Effector memory CD4-positive, alpha-beta T cell (primary cell): ENCODE data around the gene CTNNA2.

Source experiments
- DNase-seq, 3 donors: peaks; one replicate each; pipeline ENCODE4 v3.0.0-alpha.2; 2020
- H3K27ac ChIP-seq: 2 replicates; pipeline ENCODE4 v1.7.0; 2013; ENCODE audit warnings: mild to moderate bottlenecking, low read length, moderate library complexity; ENCODE audit not compliant: insufficient read depth, poor library complexity, severe bottlenecking
- H3K27me3 ChIP-seq: replicated peaks from 2 replicates; pipeline ENCODE4 v1.7.0; 2013; ENCODE audit warnings: mild to moderate bottlenecking, low read length; ENCODE audit not compliant: insufficient read depth, control insufficient read depth, poor library complexity, severe bottlenecking
- H3K36me3 ChIP-seq: 2 replicates; pipeline ENCODE4 v1.7.0; 2013; ENCODE audit warnings: mild to moderate bottlenecking, low read length, moderate library complexity; ENCODE audit not compliant: control insufficient read depth, insufficient read depth
- H3K4me1 ChIP-seq: 2 replicates; pipeline ENCODE4 v1.7.0; 2013; ENCODE audit warnings: low read length, mild to moderate bottlenecking; ENCODE audit not compliant: control insufficient read depth, insufficient read depth, poor library complexity, severe bottlenecking
- H3K4me3 ChIP-seq: 2 replicates; pipeline ENCODE4 v1.7.0; 2013; ENCODE audit warnings: low read length, low read depth, mild to moderate bottlenecking; ENCODE audit not compliant: insufficient read depth, poor library complexity, severe bottlenecking
- H3K9me3 ChIP-seq: 2 replicates; pipeline ENCODE4 v1.7.0; 2013; ENCODE audit warnings: mild to moderate bottlenecking, low read length, moderate library complexity; ENCODE audit not compliant: control insufficient read depth

CTNNA2 gene

DNA sequence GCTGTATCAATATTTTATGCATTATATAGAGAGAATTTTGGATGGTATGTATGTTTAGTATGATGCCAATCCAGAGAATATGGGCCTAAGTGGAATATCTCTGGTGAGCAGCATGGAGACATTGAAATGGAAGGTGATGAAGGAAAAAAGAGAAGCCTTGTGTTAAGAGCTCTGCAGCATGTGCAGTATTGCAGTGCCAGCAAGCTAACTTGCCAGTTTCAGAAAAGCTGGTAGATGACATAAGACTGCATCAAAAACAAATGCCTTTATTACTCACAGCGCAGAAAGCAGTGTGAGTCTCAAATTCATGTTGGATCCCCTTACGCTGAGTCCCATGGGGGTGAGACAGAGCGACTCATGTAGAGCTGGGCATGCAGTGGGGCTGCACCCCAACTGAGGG lies 280.2 kb downstream of the CTNNA2 start:
- no peak for DNase-seq
- no peaks in the 10 kb centered on the region for H3K36me3 ChIP-seq
- no peaks in the 10 kb centered on the region for H3K4me1 ChIP-seq
- H3K4me3 ChIP-seq = no peak overlapping the region
- no peaks in the 10 kb centered on the region for H3K9me3 ChIP-seq
- H3K27ac ChIP-seq = no peak overlapping the region
- no peaks in the 10 kb centered on the region for H3K27me3 ChIP-seq

DNA sequence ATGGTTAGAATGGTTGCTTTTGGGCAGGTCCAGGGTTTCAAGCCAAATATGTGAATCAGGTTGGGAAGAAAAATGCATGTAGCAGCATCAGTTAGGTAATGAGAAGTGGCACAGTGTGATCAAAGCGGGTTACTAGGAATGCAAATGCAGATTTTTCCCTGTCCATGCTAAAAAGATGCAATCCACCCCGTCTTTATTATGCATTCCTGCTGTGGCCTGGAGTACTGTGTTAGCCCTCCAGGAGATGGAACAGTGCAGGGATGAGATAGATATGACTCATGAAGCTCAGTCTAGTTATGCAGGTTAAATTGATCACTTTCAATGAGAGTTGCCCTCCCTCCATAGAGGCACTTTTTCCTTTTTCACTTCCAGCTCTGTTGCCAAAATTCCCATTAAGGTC lies 283.8 kb downstream of the CTNNA2 start:
- H3K4me1 ChIP-seq = no peaks in the 10 kb centered on the region
- H3K4me3 ChIP-seq = no peak overlapping the region
- H3K27me3 ChIP-seq = no peaks in the 10 kb centered on the region
- H3K27ac ChIP-seq = no peak overlapping the region
- DNase-seq = no peak
- H3K9me3 ChIP-seq = peaks cover 3% of the 10 kb centered on the region
- H3K36me3 ChIP-seq = no peaks in the 10 kb centered on the region

DNA sequence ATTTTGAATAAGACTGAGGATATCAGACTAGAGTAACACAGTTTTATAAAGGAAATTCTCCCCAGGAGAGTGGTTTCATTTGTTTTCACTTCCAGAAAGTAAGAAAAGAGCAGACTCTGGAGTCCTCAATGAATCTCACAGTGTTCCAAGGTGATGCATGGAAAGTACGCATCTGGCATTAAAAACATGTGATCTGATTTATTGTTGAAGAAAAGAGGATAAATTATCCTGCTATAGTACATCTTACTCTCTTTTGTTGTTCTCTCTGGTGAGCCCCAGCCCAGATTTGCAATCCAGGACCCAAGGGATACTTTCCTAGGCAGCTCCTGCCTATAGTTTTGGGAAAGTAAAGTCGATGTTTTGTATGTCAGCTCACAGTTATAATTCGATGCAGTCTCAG lies 285.9 kb downstream of the CTNNA2 start:
- DNase-seq = no peak
- no peak overlapping the region for H3K4me3 ChIP-seq
- no peak overlapping the region for H3K27ac ChIP-seq
- H3K27me3 ChIP-seq = no peaks in the 10 kb centered on the region
- H3K9me3 ChIP-seq = peaks cover 3% of the 10 kb centered on the region
- no peaks in the 10 kb centered on the region for H3K36me3 ChIP-seq
- H3K4me1 ChIP-seq = no peaks in the 10 kb centered on the region

DNA sequence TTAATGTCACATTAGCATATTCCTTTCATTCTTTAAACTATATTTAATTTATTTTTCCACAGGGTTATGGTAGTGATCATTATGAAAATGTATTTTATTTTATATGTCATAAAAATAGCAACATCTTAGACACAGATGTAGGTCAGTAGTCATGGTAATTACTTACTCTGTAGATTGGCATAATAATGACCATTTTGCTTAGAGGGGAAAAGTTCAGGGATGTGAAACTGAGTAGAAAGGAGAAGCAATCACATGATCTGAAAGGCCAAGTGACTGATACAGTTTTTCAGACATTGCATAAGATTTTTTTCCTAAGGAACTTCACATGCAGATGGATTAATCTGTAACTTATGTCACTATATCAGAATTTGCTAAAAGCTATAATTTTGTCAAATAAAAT lies 286.9 kb downstream of the CTNNA2 start:
- no peak for DNase-seq
- H3K9me3 ChIP-seq = peaks cover 3% of the 10 kb centered on the region
- H3K4me1 ChIP-seq = no peaks in the 10 kb centered on the region
- no peaks in the 10 kb centered on the region for H3K36me3 ChIP-seq
- H3K4me3 ChIP-seq = no peak overlapping the region
- H3K27me3 ChIP-seq = no peaks in the 10 kb centered on the region
- no peak overlapping the region for H3K27ac ChIP-seq

DNA sequence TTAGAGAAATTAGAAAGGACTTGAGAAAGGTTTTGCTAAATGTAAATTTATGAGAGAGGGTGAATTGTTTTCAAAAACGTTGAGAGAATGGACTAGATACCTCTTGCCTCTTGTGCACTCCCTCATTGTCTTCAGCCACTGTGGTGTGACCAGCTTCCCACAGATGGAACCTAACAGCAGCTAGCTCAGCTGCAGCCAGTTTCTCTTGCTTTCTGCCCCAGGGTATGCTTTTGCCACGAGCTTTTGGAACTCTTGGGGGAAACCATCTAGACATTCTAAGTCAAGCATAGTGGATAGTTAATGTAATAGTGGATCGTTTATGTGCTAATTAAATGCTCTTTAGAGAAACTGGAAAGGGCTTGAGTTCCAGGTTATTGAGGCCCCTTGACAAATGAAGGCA lies 288.2 kb downstream of the CTNNA2 start:
- DNase-seq = no peak
- H3K9me3 ChIP-seq = peaks cover 3% of the 10 kb centered on the region

GRCh38 chr2:79817288-79817687 lies 304.4 kb downstream of the CTNNA2 start:
- no peak for DNase-seq
- Histone ChIP-seq H3K27ac (no peak overlapping the region), H3K4me1 (no peaks in the 10 kb centered on the region), H3K4me3 (no peak overlapping the region), H3K9me3 (no peaks in the 10 kb centered on the region), H3K27me3 (no peaks in the 10 kb centered on the region), H3K36me3 (no peaks in the 10 kb centered on the region)

More for the DNA sequence above, 288.2 kb downstream of the CTNNA2 start:
- no peaks in the 10 kb centered on the region for H3K4me1 ChIP-seq
- no peak overlapping the region for H3K27ac ChIP-seq
- no peak overlapping the region for H3K4me3 ChIP-seq
- H3K27me3 ChIP-seq = no peaks in the 10 kb centered on the region
- H3K36me3 ChIP-seq = no peaks in the 10 kb centered on the region

GRCh38 chr2:79820281-79820680 lies 307.4 kb downstream of the CTNNA2 start:
- H3K27ac ChIP-seq = no peak overlapping the region
- H3K36me3 ChIP-seq = no peaks in the 10 kb centered on the region
- H3K4me3 ChIP-seq = no peak overlapping the region
- no peaks in the 10 kb centered on the region for H3K4me1 ChIP-seq
- H3K27me3 ChIP-seq = no peaks in the 10 kb centered on the region
- H3K9me3 ChIP-seq = no peaks in the 10 kb centered on the region
- DNase-seq = no peak

DNA sequence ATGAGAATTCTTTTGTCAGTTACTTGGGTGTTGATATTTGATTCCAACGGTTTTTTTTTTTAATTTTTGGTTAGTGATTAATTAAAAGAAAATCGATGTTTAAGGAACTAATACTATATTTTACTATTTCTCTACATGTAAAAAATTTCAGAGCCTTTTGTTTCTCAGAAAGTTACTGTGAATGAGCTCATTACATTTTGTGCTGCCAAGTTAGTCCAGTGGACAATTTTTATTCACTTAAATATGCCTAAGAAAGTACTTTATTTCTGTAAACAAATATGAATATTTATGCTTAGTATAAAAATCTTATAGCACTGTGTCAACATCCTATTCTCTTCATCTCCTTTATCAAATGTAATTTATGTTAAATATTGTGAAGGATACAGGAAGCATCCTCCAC lies 309.3 kb downstream of the CTNNA2 start:
- H3K9me3 ChIP-seq = no peaks in the 10 kb centered on the region
- H3K27ac ChIP-seq = no peak overlapping the region
- no peak overlapping the region for H3K4me3 ChIP-seq
- no peaks in the 10 kb centered on the region for H3K36me3 ChIP-seq
- no peaks in the 10 kb centered on the region for H3K27me3 ChIP-seq
- DNase-seq = no peak
- H3K4me1 ChIP-seq = no peaks in the 10 kb centered on the region

DNA sequence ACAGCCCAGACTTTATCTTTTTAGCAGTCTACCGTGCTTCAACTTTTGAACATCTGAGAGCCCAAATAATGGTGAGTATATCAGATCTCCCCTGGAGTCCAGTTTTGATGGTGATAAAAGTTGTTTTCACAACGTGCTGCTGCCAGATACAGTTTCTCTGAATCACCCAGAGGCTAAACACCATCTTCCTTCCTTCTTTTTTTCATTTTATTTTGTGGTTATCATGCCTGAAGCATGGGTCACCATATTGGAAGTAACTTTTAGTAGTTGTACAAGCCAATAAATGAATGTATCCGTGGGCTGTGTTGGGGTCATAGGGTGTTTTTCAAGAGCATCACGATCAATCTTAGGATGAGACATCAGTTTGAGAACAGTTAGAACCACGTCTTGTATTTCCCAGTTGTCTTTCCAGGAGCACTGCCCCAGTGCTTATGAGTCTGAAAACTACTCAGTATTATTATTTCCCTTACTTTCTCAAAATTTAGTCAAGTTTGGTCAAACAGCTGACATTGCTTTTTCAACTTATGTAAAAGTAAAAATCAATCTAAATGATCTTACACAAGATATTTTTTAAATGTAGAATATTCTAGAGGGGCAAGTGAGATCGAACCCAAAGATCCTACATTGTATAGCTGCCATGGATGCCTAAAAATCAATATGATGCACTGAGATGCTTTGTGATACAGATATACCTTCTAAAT lies 311.4 kb downstream of the CTNNA2 start:
- no peaks in the 10 kb centered on the region for H3K4me1 ChIP-seq
- no peak for DNase-seq
- H3K4me3 ChIP-seq = no peak overlapping the region
- no peaks in the 10 kb centered on the region for H3K27me3 ChIP-seq
- no peaks in the 10 kb centered on the region for H3K9me3 ChIP-seq
- no peaks in the 10 kb centered on the region for H3K36me3 ChIP-seq
- H3K27ac ChIP-seq = no peak overlapping the region

- H3K4me3 ChIP-seq = no peak overlapping the region
- no peaks in the 10 kb centered on the region for H3K36me3 ChIP-seq
- DNase-seq = no peak
Measured at GRCh38 chr2:79827881-79828280, 315.0 kb downstream of the CTNNA2 start.

More at GRCh38 chr2:79827881-79828280, 315.0 kb downstream of the CTNNA2 start:
- H3K9me3 ChIP-seq = no peaks in the 10 kb centered on the region
- no peak overlapping the region for H3K27ac ChIP-seq
- H3K27me3 ChIP-seq = no peaks in the 10 kb centered on the region
- no peaks in the 10 kb centered on the region for H3K4me1 ChIP-seq
